GM21360 (cell line): ENCODE data around the gene C16orf54.
"Not testable (repeated sequence)": the region's sequence is repeated elsewhere in the genome, so short reads cannot be mapped to it uniquely, and the experiment has no call there.

Experiments
- ATAC-seq: cut with Tn5 transposase; IDR thresholded peaks from one replicate; pipeline ENCODE4 v1.9.1; 2021; ENCODE audit warnings: mild to moderate bottlenecking, moderate library complexity; ENCODE audit not compliant: unreplicated experiment

The C16orf54 gene

GRCh38 chr16:29742683-29743275 is 3.0 kb downstream of the C16orf54 start:
- ATAC-seq: no peak

GRCh38 chr16:29740630-29741015 is 5.2 kb downstream of the C16orf54 start:
- ATAC-seq: not testable (repeated sequence)

- ATAC-seq: not testable (repeated sequence)
Measured at GRCh38 chr16:29739927-29740629, 5.7 kb downstream of the C16orf54 start.

GRCh38 chr16:29738514-29738913 is 7.3 kb downstream of the C16orf54 start:
- no peak for ATAC-seq

GRCh38 chr16:29737713-29738112 is 8.1 kb downstream of the C16orf54 start:
- ATAC-seq: no peak

GRCh38 chr16:29736764-29737163 is 9.0 kb downstream of the C16orf54 start:
- ATAC-seq: no peak

- no peak for ATAC-seq
Measured at GRCh38 chr16:29736112-29736511, 9.7 kb downstream of the C16orf54 start.

GRCh38 chr16:29734786-29735185 is 11.0 kb downstream of the C16orf54 start:
- no peak for ATAC-seq

GRCh38 chr16:29731768-29732601 is 13.8 kb downstream of the C16orf54 start:
- ATAC-seq: peak; percentile 50

GRCh38 chr16:29730649-29731048 is 15.1 kb downstream of the C16orf54 start:
- ATAC-seq: no peak

- ATAC-seq: no peak
Measured at GRCh38 chr16:29729116-29729521, 16.7 kb downstream of the C16orf54 start.

GRCh38 chr16:29727452-29727851 is 18.3 kb downstream of the C16orf54 start:
- no peak for ATAC-seq

GRCh38 chr16:29726845-29727377 is 18.9 kb downstream of the C16orf54 start:
- no peak for ATAC-seq

- not testable (repeated sequence) for ATAC-seq
Measured at GRCh38 chr16:29721167-29721879, 24.5 kb downstream of the C16orf54 start.

- no peak for ATAC-seq
Measured at GRCh38 chr16:29720703-29721102, 25.1 kb downstream of the C16orf54 start.

- ATAC-seq: no peak
Measured at GRCh38 chr16:29719063-29719462, 26.7 kb downstream of the C16orf54 start.

- ATAC-seq: no peak
Measured at GRCh38 chr16:29717113-29717512, 28.7 kb downstream of the C16orf54 start.

- ATAC-seq: no peak
Measured at GRCh38 chr16:29714972-29715371, 30.8 kb downstream of the C16orf54 start.

- ATAC-seq: no peak
Measured at GRCh38 chr16:29714396-29714795, 31.4 kb downstream of the C16orf54 start.

GRCh38 chr16:29712809-29713208 is 33.0 kb downstream of the C16orf54 start:
- no peak for ATAC-seq
